CD14-positive monocyte (primary cell): ENCODE results near the gene PRR18. TPM values are rescaled to one million over a fixed set of nuclear protein-coding genes. Genes with fewer than 3 reads are reported as not detected.
A peak's percentile ranks its signal among the peaks of the same experiment; 100 is the strongest.

ENCODE experiments used
- DNase-seq, 3 donors: peaks; one replicate each; pipeline ENCODE4 v3.0.0-alpha.2; 2011 to 2022
- H2AFZ ChIP-seq: 2 replicates; pipeline ENCODE4 v1.6.0; 2012; ENCODE audit warnings: mild to moderate bottlenecking, low read depth, low read length, inconsistent platforms; ENCODE audit not compliant: insufficient read depth, poor library complexity, severe bottlenecking
- H3K27ac ChIP-seq, 2 donors: 1 replicate in 1 of 2; 2 replicates in 1 of 2; pipeline ENCODE4 v1.5.1; 2012 to 2013; ENCODE audit warnings: low read length in 2 of 2, control low read depth in 1 of 2, inconsistent platforms in 1 of 2, low read depth in 1 of 2, mild to moderate bottlenecking in 1 of 2
- H3K27me3 ChIP-seq, 2 donors: one replicate each; pipeline versions ENCODE4 v1.6.0 to v1.6.1; 2011 to 2013; ENCODE audit warnings: low read length in 2 of 2; ENCODE audit not compliant: control insufficient read depth in 2 of 2, insufficient read depth in 2 of 2
- H3K36me3 ChIP-seq, 2 donors: replicated peaks in 1 of 2; 1 replicate in 1 of 2; 2 replicates in 1 of 2; pipeline versions ENCODE4 v1.5.1 to v1.6.1; 2012 to 2013; ENCODE audit warnings: low read length in 2 of 2, control low read depth in 1 of 2, inconsistent platforms in 1 of 2, mild to moderate bottlenecking in 1 of 2; ENCODE audit not compliant: insufficient read depth in 2 of 2, control insufficient read depth in 1 of 2
- H3K4me1 ChIP-seq, 2 donors: 1 replicate in 1 of 2; 2 replicates in 1 of 2; pipeline versions ENCODE4 v1.5.1 to v1.6.1; 2012 to 2013; ENCODE audit warnings: low read length in 2 of 2, control low read depth in 1 of 2, inconsistent platforms in 1 of 2, mild to moderate bottlenecking in 1 of 2, moderate library complexity in 1 of 2; ENCODE audit not compliant: insufficient read depth in 2 of 2, control insufficient read depth in 1 of 2
- H3K4me2 ChIP-seq: replicated peaks from 2 replicates; pipeline ENCODE3; 2012; ENCODE audit warnings: low read length, moderate library complexity, mild to moderate bottlenecking; ENCODE audit not compliant: poor library complexity, severe bottlenecking; ENCODE audit errors: extremely low read depth
- H3K4me3 ChIP-seq, 3 experiments: fragments of 200-600 bp in 1 of 3; sonication (generic) in 1 of 3; replicated peaks in 1 of 3; 1 replicate in 2 of 3; 2 replicates in 1 of 3; pipeline ENCODE4 v1.5.1; 2011 to 2013; ENCODE audit warnings: low read length in 3 of 3, mild to moderate bottlenecking in 3 of 3, control low read depth in 2 of 3, low read depth in 2 of 3, inconsistent platforms in 1 of 3, moderate library complexity in 1 of 3
- H3K79me2 ChIP-seq: 2 replicates; pipeline ENCODE4 v1.6.0; 2012; ENCODE audit warnings: mild to moderate bottlenecking, control low read depth, inconsistent platforms, low read length, moderate library complexity; ENCODE audit not compliant: insufficient read depth
- H3K9ac ChIP-seq: 2 replicates; pipeline ENCODE4 v1.6.0; 2017; ENCODE audit warnings: low read length, mild to moderate bottlenecking; ENCODE audit not compliant: insufficient read depth, poor library complexity, severe bottlenecking
- H3K9me3 ChIP-seq, 2 donors: replicated peaks in 1 of 2; 1 replicate in 1 of 2; 2 replicates in 1 of 2; pipeline versions ENCODE4 v1.5.1 to v1.6.1; 2012 to 2013; ENCODE audit warnings: low read length in 2 of 2, control low read depth in 1 of 2; ENCODE audit not compliant: control insufficient read depth in 1 of 2, insufficient read depth in 1 of 2
- H4K20me1 ChIP-seq: 2 replicates; pipeline ENCODE4 v1.6.0; 2012; ENCODE audit warnings: mild to moderate bottlenecking, low read length, control low read depth, moderate library complexity; ENCODE audit not compliant: insufficient read depth
- H3K27ac Mint-ChIP-seq, 7 donors: one replicate each; pipeline ENCODE4 v1.8.0; 2020; ENCODE audit warnings: mild to moderate bottlenecking in 7 of 7, mixed read lengths in 7 of 7, moderate library complexity in 6 of 7, inconsistent platforms in 2 of 7
- H3K27me3 Mint-ChIP-seq, 3 donors: one replicate each; pipeline ENCODE4 v1.8.0; 2021 to 2022; ENCODE audit warnings: low read depth in 3 of 3, mild to moderate bottlenecking in 3 of 3, mixed read lengths in 3 of 3, moderate library complexity in 3 of 3, inconsistent platforms in 1 of 3
- H3K36me3 Mint-ChIP-seq, 2 donors: one replicate each; pipeline ENCODE4 v1.8.0; 2020; ENCODE audit warnings: mixed read lengths in 2 of 2, inconsistent platforms in 1 of 2, mild to moderate bottlenecking in 1 of 2
- H3K4me1 Mint-ChIP-seq: one replicate; pipeline ENCODE4 v1.8.0; 2020; ENCODE audit warnings: mild to moderate bottlenecking, mixed read lengths
- H3K4me3 Mint-ChIP-seq, 2 donors: one replicate each; pipeline ENCODE4 v1.8.0; 2020; ENCODE audit warnings: mild to moderate bottlenecking in 2 of 2, mixed read lengths in 2 of 2, moderate library complexity in 1 of 2
- H3K9me3 Mint-ChIP-seq, 7 donors: one replicate each; pipeline ENCODE4 v1.8.0; 2020 to 2022; ENCODE audit warnings: mixed read lengths in 7 of 7, mild to moderate bottlenecking in 6 of 7, moderate library complexity in 6 of 7, inconsistent platforms in 2 of 7
- WGBS: methylation state at CpG from one replicate; pipeline ENCODE4 v1.1.5; 2013; ENCODE audit warnings: missing lambda C conversion rate; ENCODE audit not compliant: insufficient coverage; 5-methylcytosine and 5-hydroxymethylcytosine counted together
- intact Hi-C, 2 donors: fragments of 100-400 bp; cut with micrococcal nuclease; formaldehyde crosslinking; loops; one replicate each; pipeline versions ENCODE4 v1.15.0 to v1.15.1; 2023
- polyA plus RNA-seq, 3 donors: library from polyadenylated mRNA; depleted of rRNA in 1 of 3; unstranded in 2 of 3; stranded (reverse) in 1 of 3; fragments of 300-500 nt in 2 of 3; fragments of >200 nt in 1 of 3; fragmentation: Illumina TruSeq in 2 of 3; gene quantifications; 1 replicate in 2 of 3; 2 replicates in 1 of 3; pipeline ENCODE4 v1.2.3, GENCODE V29; 2012 to 2021
- TF ChIP-seq, protein P1 (sequence below): fragments of 200-600 bp; IDR thresholded peaks from one replicate; pipeline ENCODE4 v1.8.0; 2022; ENCODE audit warnings: antibody characterized with exemption, mild to moderate bottlenecking

PRR18 gene
- polyA plus RNA-seq, 3 donors = not detected

DNA sequence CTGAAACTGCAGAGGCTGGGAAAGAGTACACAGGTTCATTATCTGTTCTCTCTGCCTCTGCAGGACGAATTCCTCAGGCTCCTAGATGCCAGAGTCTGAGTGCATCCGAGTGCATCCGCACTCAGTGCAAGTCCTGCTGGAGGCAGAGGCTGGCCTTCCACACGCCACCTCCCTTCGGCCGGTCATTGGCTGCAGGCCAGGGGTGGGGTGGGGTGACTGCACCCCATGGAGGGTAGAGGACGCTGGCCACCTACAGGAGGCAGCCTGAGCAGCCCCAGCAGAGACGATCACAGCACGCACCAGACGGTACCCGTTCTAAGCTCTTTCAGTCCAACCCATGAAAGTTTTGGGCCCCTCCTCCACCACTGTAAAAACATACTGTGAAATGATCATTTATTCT is 22.4 kb upstream of the PRR18 start:
- Mint-ChIP-seq H3K27ac (peak overlapping the region in 1 of 7 donors; percentile 48), H3K36me3 (peaks cover 48 to 61% of the 10 kb centered on the region in 2 donors), H3K4me3 (no peak overlapping the region), H3K9me3 (no peaks in the 10 kb centered on the region), H3K4me1 (peaks cover 33% of the 10 kb centered on the region), H3K27me3 (no peaks in the 10 kb centered on the region)
- intact Hi-C loops = no loop called here
- Histone ChIP-seq H3K27me3 (no peaks in the 10 kb centered on the region), H3K36me3 (peaks cover 29 to 59% of the 10 kb centered on the region in 2 donors), H3K27ac (no peak overlapping the region), H3K9ac (no peak overlapping the region), H3K79me2 (peaks cover 65% of the 10 kb centered on the region), H3K4me3 (no peak overlapping the region), H4K20me1 (peaks cover 94% of the 10 kb centered on the region), H3K4me2 (no peak overlapping the region), H3K4me1 (peaks cover 16 to 18% of the 10 kb centered on the region in 2 donors), H3K9me3 (no peaks in the 10 kb centered on the region), H2AFZ (no peak overlapping the region)
- no peak for DNase-seq
- TF ChIP-seq, protein P1, sequence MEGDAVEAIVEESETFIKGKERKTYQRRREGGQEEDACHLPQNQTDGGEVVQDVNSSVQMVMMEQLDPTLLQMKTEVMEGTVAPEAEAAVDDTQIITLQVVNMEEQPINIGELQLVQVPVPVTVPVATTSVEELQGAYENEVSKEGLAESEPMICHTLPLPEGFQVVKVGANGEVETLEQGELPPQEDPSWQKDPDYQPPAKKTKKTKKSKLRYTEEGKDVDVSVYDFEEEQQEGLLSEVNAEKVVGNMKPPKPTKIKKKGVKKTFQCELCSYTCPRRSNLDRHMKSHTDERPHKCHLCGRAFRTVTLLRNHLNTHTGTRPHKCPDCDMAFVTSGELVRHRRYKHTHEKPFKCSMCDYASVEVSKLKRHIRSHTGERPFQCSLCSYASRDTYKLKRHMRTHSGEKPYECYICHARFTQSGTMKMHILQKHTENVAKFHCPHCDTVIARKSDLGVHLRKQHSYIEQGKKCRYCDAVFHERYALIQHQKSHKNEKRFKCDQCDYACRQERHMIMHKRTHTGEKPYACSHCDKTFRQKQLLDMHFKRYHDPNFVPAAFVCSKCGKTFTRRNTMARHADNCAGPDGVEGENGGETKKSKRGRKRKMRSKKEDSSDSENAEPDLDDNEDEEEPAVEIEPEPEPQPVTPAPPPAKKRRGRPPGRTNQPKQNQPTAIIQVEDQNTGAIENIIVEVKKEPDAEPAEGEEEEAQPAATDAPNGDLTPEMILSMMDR = no peak
- WGBS = 91% methylated on average over 5 of the region's 11 CpGs

DNA sequence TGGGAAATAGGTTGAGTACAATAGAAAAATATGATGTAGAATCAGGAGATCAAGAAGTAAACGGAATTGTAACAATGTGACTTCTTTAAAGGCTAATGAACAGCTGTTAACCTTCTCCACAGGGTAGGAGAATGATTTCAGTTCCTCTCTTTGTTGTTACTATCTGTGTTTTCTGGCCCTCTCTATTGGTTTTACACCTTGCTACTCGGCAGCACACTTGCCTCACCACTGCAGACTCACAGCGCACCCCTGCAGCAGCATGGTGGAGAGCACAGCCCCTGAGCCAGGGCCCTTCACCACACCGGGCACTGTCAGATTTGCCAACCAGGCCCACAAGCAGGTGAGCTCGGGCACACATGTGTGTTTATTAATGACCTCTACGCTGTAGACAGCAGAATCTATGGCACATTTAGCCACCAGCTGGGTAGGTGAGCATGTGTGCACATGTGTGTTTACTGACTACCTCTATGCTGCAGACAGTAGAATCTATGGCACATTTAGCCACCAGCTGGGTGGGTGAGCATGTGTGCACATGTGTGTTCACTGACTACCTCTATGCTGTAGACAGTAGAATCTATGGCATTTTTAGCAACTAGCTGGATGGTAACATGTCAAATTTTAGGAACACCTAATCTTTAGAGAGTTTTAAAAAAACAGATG is 17.3 kb upstream of the PRR18 start:
- peaks cover 62 to 88% of the 10 kb centered on the region in 2 donors for H3K36me3 ChIP-seq
- no peak overlapping the region for H3K9ac ChIP-seq
- H3K4me1 ChIP-seq = no peaks in the 10 kb centered on the region
- Mint-ChIP-seq H3K4me3 (no peak overlapping the region), H3K9me3 (no peaks in the 10 kb centered on the region), H3K27me3 (no peaks in the 10 kb centered on the region), H3K36me3 (peaks cover 72 to 82% of the 10 kb centered on the region in 2 donors), H3K4me1 (no peaks in the 10 kb centered on the region), H3K27ac (peak overlapping the region in 1 of 7 donors; percentile 16)
- no peaks in the 10 kb centered on the region for H3K27me3 ChIP-seq
- DNase-seq = no peak
- H4K20me1 ChIP-seq = peaks cover 48% of the 10 kb centered on the region
- no peak overlapping the region for H3K4me2 ChIP-seq
- H3K79me2 ChIP-seq = peaks cover 15% of the 10 kb centered on the region
- H3K27ac ChIP-seq = no peak overlapping the region
- H3K4me3 ChIP-seq = no peak overlapping the region
- intact Hi-C loops = no loop called here
- TF ChIP-seq, protein P1 = no peak
- WGBS = 90% methylated on average over 5 of the region's 6 CpGs
- H2AFZ ChIP-seq = no peak overlapping the region
- no peaks in the 10 kb centered on the region for H3K9me3 ChIP-seq
